Measurements from ENCODE around the gene TRIM44.

The TRIM44 gene

GRCh38 chr11:35662649-35663407, at the start of gene TRIM44:
Gene TRIM44, plus strand, starts transcription at chr11:35662775. Its CDS starts 337 bp downstream, at chr11:35663112.
- Histone ChIP-seq H2AFZ (peak within 1 kb of the TSS; percentile 97), H3K27ac (peak within 1 kb of the TSS; percentile 72), H3K27me3 (ENCODE audit: control insufficient read depth, insufficient read depth, low read length) (no peaks in the 10 kb centered on the region), H3K4me2 (ENCODE audit: low read length) (peak within 1 kb of the TSS; percentile 71), H3K36me3 (ENCODE audit: control insufficient read depth, insufficient read depth, low read length) (no peaks in the 10 kb centered on the region), H3K9ac (peak within 1 kb of the TSS; percentile 53), H3K4me1 (no peaks in the 10 kb centered on the region), H3K4me3 (ENCODE audit: low read depth, low read length) (peak within 1 kb of the TSS; percentile 52), H3K9me3 (ENCODE audit: control insufficient read depth, low read length) (no peaks in the 10 kb centered on the region), H3K79me2 (peaks cover 3% of the 10 kb centered on the region)
- no peak for TF ChIP-seq CTCF (IDR thresholded peaks at IDR 0.05)

GRCh38 chr11:35614939-35615569, 47.5 kb upstream of the TRIM44 start:
- no peak overlapping the region for H3K9ac ChIP-seq
- H3K79me2 ChIP-seq: no peaks in the 10 kb centered on the region
- H3K4me2 ChIP-seq (ENCODE audit: low read length): no peak overlapping the region
- H3K36me3 ChIP-seq (ENCODE audit: control insufficient read depth, insufficient read depth, low read length): no peaks in the 10 kb centered on the region
- H3K27me3 ChIP-seq (ENCODE audit: control insufficient read depth, insufficient read depth, low read length): no peaks in the 10 kb centered on the region
- H3K27ac ChIP-seq: no peak overlapping the region
- no peaks in the 10 kb centered on the region for H3K9me3 ChIP-seq (ENCODE audit: control insufficient read depth, low read length)
- no peak for TF ChIP-seq CTCF (IDR thresholded peaks at IDR 0.05)
- no peak overlapping the region for H3K4me3 ChIP-seq (ENCODE audit: low read depth, low read length)
- no peak overlapping the region for H2AFZ ChIP-seq
- H3K4me1 ChIP-seq: no peaks in the 10 kb centered on the region

GRCh38 chr11:35615921-35616900, 46.4 kb upstream of the TRIM44 start:
- Histone ChIP-seq H3K79me2 (no peaks in the 10 kb centered on the region), H3K4me3 (ENCODE audit: low read depth, low read length) (no peak overlapping the region), H3K4me1 (no peaks in the 10 kb centered on the region), H3K36me3 (ENCODE audit: control insufficient read depth, insufficient read depth, low read length) (no peaks in the 10 kb centered on the region), H2AFZ (no peak overlapping the region), H3K27ac (no peak overlapping the region), H3K4me2 (ENCODE audit: low read length) (no peak overlapping the region), H3K9ac (no peak overlapping the region), H3K9me3 (ENCODE audit: control insufficient read depth, low read length) (no peaks in the 10 kb centered on the region), H3K27me3 (ENCODE audit: control insufficient read depth, insufficient read depth, low read length) (no peaks in the 10 kb centered on the region)
- peak; percentile 72 for TF ChIP-seq CTCF (IDR thresholded peaks at IDR 0.05)

- Histone ChIP-seq H2AFZ (no peak overlapping the region), H3K79me2 (no peaks in the 10 kb centered on the region), H3K27ac (peak overlapping the region; percentile 39), H3K9me3 (ENCODE audit: control insufficient read depth, low read length) (no peaks in the 10 kb centered on the region), H3K27me3 (ENCODE audit: control insufficient read depth, insufficient read depth, low read length) (no peaks in the 10 kb centered on the region), H3K9ac (no peak overlapping the region), H3K4me3 (ENCODE audit: low read depth, low read length) (peak overlapping the region; percentile 52), H3K36me3 (ENCODE audit: control insufficient read depth, insufficient read depth, low read length) (no peaks in the 10 kb centered on the region), H3K4me2 (ENCODE audit: low read length) (no peak overlapping the region), H3K4me1 (no peaks in the 10 kb centered on the region)
- no peak for TF ChIP-seq CTCF (IDR thresholded peaks at IDR 0.05)
Observed at GRCh38 chr11:35617316-35617686, 45.3 kb upstream of the TRIM44 start.
